K562 (cell line): Measurements from ENCODE around the gene ITPR1. TPM values are rescaled to one million over a fixed set of nuclear protein-coding genes. Genes with fewer than 3 reads are reported as not detected.

Source experiments
- CEBPZ ChIP-seq: fragments of 150-350 bp; IDR thresholded peaks from 2 replicates; pipeline ENCODE4 v1.6.1; 2014; ENCODE audit warnings: low read depth, mild to moderate bottlenecking, low read length, borderline replicate concordance
- ESRRA ChIP-seq: fragments of 450-650 bp; IDR thresholded peaks from 2 replicates; pipeline ENCODE4 v1.6.1; 2014; ENCODE audit warnings: low read depth, mild to moderate bottlenecking, moderate library complexity, borderline replicate concordance
- NELFE ChIP-seq: IDR thresholded peaks from 2 replicates; pipeline ENCODE4 v1.6.1; 2011; ENCODE audit warnings: mild to moderate bottlenecking; ENCODE audit not compliant: insufficient read depth, insufficient read length
- NKRF ChIP-seq: fragments of 450-650 bp; IDR thresholded peaks from 2 replicates; pipeline ENCODE4 v1.6.1; 2016; ENCODE audit warnings: borderline replicate concordance
- TAF7 ChIP-seq: fragments of 450-650 bp; IDR thresholded peaks from 2 replicates; pipeline ENCODE4 v1.6.1; 2016; ENCODE audit warnings: missing genetic modification characterization, missing compliant biosample characterization
- THAP7 ChIP-seq: fragments of 250-450 bp; sonication (Bioruptor Pico); IDR thresholded peaks from 2 replicates; pipeline ENCODE4 v1.5.0; 2021
- YY1 ChIP-seq, 3 experiments: IDR thresholded peaks; 2 replicates each; pipeline ENCODE4 v1.6.1; 2011; ENCODE audit warnings: low read length in 2 of 3, mild to moderate bottlenecking in 2 of 3, moderate library complexity in 2 of 3, borderline replicate concordance in 1 of 3, control low read depth in 1 of 3, low read depth in 1 of 3; ENCODE audit not compliant: insufficient read depth in 3 of 3, insufficient replicate concordance in 2 of 3, control insufficient read depth in 1 of 3, insufficient read length in 1 of 3; ENCODE audit errors: extremely low read depth in 1 of 3
- ZBTB2 ChIP-seq: fragments of 450-650 bp; IDR thresholded peaks from 2 replicates; pipeline ENCODE4 v1.6.1; 2016; ENCODE audit warnings: antibody characterized with exemption
- ZC3H11A ChIP-seq: IDR thresholded peaks from 2 replicates; pipeline ENCODE4 v1.6.1; 2012; ENCODE audit warnings: low read depth, low read length, improper control_type of control experiment
- polyA plus RNA-seq, 8 experiments: library from polyadenylated mRNA; depleted of rRNA in 4 of 8; stranded (reverse) in 5 of 8; unstranded in 3 of 8; fragments of >200 nt; fragmentation: Nextera tagmentation in 2 of 8; fragmentation: Illumina TruSeq in 1 of 8; extraction: Ambion mirVana in 2 of 8; extraction: Trizol in 1 of 8; gene quantifications; 2 replicates each; pipeline versions ENCODE4 v1.2.1 to v1.2.3, GENCODE V29; 2011 to 2014; ENCODE audit warnings: inconsistent platforms in 1 of 8, missing spikeins in 1 of 8
- total RNA-seq, 7 experiments: library from RNA; depleted of rRNA in 6 of 7; stranded (reverse); fragments of >200 nt in 6 of 7; fragmentation: Illumina TruSeq in 2 of 7; extraction: Trizol in 2 of 7; gene quantifications; 2 replicates each; pipeline versions ENCODE4 v1.2.1 to v1.2.3, GENCODE V29; 2011 to 2021; ENCODE audit warnings: low replicate concordance in 1 of 7
- TF ChIP-seq, protein P1 (sequence below), 2 experiments: fragments of 450-650 bp in 1 of 2; IDR thresholded peaks; 2 replicates each; pipeline ENCODE4 v1.6.1; 2011 to 2017; ENCODE audit warnings: low read depth in 2 of 2, antibody characterized with exemption in 1 of 2, borderline replicate concordance in 1 of 2, low read length in 1 of 2, mild to moderate bottlenecking in 1 of 2, mixed read lengths in 1 of 2; ENCODE audit not compliant: control insufficient read depth in 1 of 2
- TF ChIP-seq, protein P2 (sequence below): sonication (generic); formaldehyde crosslinking; IDR thresholded peaks from 2 replicates; pipeline ENCODE4 v1.8.1; 2022; ENCODE audit warnings: missing genetic modification reagents

Gene ITPR1
- total and polyA plus RNA-seq, 9 of the 15 experiments (the other 6 are each of a cell fraction or from before 2014, with no cell fraction given) = 22.4 to 40.0 (median 27.4) TPM

DNA sequence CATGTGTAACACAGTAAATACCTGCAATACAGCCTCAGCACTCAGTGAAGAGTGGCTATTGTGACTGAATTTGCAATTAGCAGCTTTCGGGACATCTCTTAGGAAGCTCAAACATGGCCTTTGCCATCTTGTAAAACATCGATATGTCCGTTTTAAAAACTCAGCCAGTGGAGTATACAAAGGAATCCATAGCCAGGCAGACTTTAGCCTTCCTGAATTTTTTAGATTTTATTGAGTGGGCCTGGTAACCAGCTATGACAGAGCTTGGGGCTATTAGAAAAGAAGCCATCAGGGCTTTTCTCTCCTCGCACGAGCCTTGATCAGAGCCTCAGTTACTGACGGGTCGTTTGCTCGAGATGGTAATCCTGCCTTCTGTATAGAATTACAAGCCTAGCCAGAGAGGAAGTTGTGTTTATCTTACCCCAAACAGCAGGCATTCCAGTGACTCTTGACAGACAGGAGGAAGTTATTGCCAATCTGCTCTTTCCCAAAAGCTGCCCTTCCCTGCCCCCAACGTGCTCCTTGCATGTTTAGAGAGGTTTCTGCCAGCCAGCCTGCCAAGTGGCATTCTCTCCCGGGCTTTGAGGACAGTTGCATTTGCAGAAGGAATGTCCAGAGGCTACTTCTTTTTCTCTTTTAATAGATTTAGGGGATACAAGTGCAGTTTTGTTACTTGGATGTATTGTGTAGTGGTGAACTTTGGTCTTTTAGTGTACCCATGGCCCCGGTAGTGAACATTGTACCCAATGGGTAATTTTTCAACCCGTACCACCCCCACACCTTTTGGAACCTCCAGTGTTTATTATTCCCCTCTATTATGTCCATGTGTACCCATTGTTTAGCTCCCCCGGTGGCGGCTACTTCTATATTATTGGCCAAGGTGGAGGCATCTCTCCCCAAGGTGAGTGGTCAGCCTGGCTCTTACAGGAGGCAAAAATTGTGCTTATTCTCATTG lies 40.6 kb downstream of the ITPR1 start (continued):
- TF ChIP-seq NKRF (no peak), ESRRA (peak; percentile 51; the same call in 1 of the 2 replicates), ZC3H11A (no peak), ZBTB2 (peak; percentile 86; the same call in 1 of the 2 replicates), YY1 (IDR thresholded peaks at IDR 0.05; ENCODE audit: borderline replicate concordance in 1 of 3, control insufficient read depth in 1 of 3, extremely low read depth in 1 of 3, insufficient read depth in 3 of 3, insufficient read length in 1 of 3, insufficient replicate concordance in 2 of 3, low read depth in 1 of 3, low read length in 2 of 3) (peak in 1 of 3 experiments; percentile 66), THAP7 (no peak), NELFE (no peak), TAF7 (no peak), CEBPZ (no peak)
- TF ChIP-seq, protein P1, sequence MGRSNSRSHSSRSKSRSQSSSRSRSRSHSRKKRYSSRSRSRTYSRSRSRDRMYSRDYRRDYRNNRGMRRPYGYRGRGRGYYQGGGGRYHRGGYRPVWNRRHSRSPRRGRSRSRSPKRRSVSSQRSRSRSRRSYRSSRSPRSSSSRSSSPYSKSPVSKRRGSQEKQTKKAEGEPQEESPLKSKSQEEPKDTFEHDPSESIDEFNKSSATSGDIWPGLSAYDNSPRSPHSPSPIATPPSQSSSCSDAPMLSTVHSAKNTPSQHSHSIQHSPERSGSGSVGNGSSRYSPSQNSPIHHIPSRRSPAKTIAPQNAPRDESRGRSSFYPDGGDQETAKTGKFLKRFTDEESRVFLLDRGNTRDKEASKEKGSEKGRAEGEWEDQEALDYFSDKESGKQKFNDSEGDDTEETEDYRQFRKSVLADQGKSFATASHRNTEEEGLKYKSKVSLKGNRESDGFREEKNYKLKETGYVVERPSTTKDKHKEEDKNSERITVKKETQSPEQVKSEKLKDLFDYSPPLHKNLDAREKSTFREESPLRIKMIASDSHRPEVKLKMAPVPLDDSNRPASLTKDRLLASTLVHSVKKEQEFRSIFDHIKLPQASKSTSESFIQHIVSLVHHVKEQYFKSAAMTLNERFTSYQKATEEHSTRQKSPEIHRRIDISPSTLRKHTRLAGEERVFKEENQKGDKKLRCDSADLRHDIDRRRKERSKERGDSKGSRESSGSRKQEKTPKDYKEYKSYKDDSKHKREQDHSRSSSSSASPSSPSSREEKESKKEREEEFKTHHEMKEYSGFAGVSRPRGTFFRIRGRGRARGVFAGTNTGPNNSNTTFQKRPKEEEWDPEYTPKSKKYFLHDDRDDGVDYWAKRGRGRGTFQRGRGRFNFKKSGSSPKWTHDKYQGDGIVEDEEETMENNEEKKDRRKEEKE (IDR thresholded peaks at IDR 0.05; ENCODE audit: borderline replicate concordance in 1 of 2, control insufficient read depth in 1 of 2, low read depth in 2 of 2, low read length in 1 of 2) = no peak
- TF ChIP-seq, protein P2, sequence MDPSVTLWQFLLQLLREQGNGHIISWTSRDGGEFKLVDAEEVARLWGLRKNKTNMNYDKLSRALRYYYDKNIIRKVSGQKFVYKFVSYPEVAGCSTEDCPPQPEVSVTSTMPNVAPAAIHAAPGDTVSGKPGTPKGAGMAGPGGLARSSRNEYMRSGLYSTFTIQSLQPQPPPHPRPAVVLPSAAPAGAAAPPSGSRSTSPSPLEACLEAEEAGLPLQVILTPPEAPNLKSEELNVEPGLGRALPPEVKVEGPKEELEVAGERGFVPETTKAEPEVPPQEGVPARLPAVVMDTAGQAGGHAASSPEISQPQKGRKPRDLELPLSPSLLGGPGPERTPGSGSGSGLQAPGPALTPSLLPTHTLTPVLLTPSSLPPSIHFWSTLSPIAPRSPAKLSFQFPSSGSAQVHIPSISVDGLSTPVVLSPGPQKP (CRISPR knock-in tag) = no peak
